DMS79 (cell line): Measurements from ENCODE around the gene ZNF567.

Experiments
- DNase-seq: peaks from one replicate; lab custom pipeline; 2025; lab: John Stamatoyannopoulos, UW

ZNF567 gene

DNA sequence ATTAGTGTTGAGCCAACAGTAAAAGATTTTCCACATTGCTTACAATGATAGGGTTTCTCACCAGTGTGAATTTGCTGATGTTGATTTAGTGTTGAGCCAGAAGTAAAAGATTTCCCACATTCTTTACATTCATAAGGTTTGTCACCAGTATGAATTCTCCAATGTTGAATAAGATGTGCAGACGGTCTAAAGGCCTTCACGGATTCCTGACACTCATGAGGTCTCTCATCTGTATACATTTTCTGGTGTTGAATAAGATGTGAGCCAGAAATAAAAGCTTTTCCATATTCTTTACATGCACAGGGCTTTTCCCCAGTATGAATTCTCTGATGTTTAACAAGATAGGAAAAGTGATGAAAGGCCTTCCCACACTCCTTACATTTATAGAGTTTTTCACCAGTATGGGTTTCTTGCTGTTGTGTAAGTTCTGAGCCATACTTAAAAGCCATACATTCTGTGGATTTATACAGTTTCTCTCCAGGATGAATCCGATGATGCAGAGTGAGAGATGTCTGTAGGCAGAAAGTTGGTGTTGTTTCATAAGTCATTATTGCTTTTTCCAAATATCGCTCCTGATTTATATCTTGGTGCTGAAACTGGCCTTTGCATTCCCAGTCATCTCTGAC, 62.8 kb downstream of the ZNF567 start:
- DNase-seq, result no peak
